Body of pancreas (tissue), 4 donors: ENCODE measurements around the gene CNTRL.

Source experiments
- CTCF ChIP-seq, 7 experiments: fragments of 450-650 bp in 4 of 7; fragments of 200-600 bp in 3 of 7; sonication (generic) in 3 of 7; IDR thresholded peaks; one replicate each; pipeline ENCODE4 v1.5.1; 2016 to 2019; ENCODE audit warnings: antibody characterized with exemption in 7 of 7
- POLR2A ChIP-seq, 3 donors: fragments of 450-650 bp; IDR thresholded peaks; one replicate each; pipeline ENCODE4 v1.6.1; 2016; ENCODE audit warnings: antibody characterized with exemption in 3 of 3, mild to moderate bottlenecking in 2 of 3

- TF ChIP-seq CTCF (IDR thresholded peaks at IDR 0.05) (peak in 6 of 7 experiments; percentile 9 to 35 (median 29)), POLR2A (IDR thresholded peaks at IDR 0.05) (no peak)
These were observed 94.4 kb downstream of the CNTRL start for GRCh38 chr9:121169094-121169601.
